ENCODE data around the gene MARS1.

MARS1 gene

GRCh38 chr12:57473886-57474285, 14.0 kb upstream of the MARS1 start:
- DNase-seq (ENCODE audit: low read depth, low spot score): no peak
- no peak overlapping the region for H3K9ac ChIP-seq (ENCODE audit: insufficient read length)
- no peaks in the 10 kb centered on the region for H3K36me3 ChIP-seq (ENCODE audit: insufficient read depth, low read length)
- H3K9me3 ChIP-seq (ENCODE audit: low read depth, low read length): no peaks in the 10 kb centered on the region
- no peak overlapping the region for H3K4me3 ChIP-seq
- no peak overlapping the region for H3K27ac ChIP-seq
- TF ChIP-seq POLR2AphosphoS5 (IDR thresholded peaks at IDR 0.05; ENCODE audit: borderline replicate concordance, low read depth, low read length) (no peak), FOXP2 (optimal IDR thresholded peaks at IDR 0.05; ENCODE audit: control extremely low read depth, extremely low read length, insufficient read depth) (no peak), EZH2 (IDR thresholded peaks at IDR 0.05) (no peak)

- Histone ChIP-seq H3K9me3 (ENCODE audit: low read depth, low read length) (no peaks in the 10 kb centered on the region), H3K4me3 (no peak overlapping the region), H3K36me3 (ENCODE audit: insufficient read depth, low read length) (no peaks in the 10 kb centered on the region), H3K9ac (ENCODE audit: insufficient read length) (no peak overlapping the region), H3K27ac (no peak overlapping the region)
- DNase-seq (ENCODE audit: low read depth, low spot score): no peak
- TF ChIP-seq POLR2AphosphoS5 (IDR thresholded peaks at IDR 0.05; ENCODE audit: borderline replicate concordance, low read depth, low read length): no peak
- no peak for TF ChIP-seq EZH2 (IDR thresholded peaks at IDR 0.05)
- no peak for TF ChIP-seq FOXP2 (optimal IDR thresholded peaks at IDR 0.05; ENCODE audit: control extremely low read depth, extremely low read length, insufficient read depth)
Observed at GRCh38 chr12:57474430-57474829, 13.4 kb upstream of the MARS1 start.

- H3K36me3 ChIP-seq (ENCODE audit: insufficient read depth, low read length): no peaks in the 10 kb centered on the region
- H3K27ac ChIP-seq: no peak overlapping the region
- H3K4me3 ChIP-seq: no peak overlapping the region
- H3K9ac ChIP-seq (ENCODE audit: insufficient read length): no peak overlapping the region
- DNase-seq (ENCODE audit: low read depth, low spot score): no peak
- H3K9me3 ChIP-seq (ENCODE audit: low read depth, low read length): no peaks in the 10 kb centered on the region
- TF ChIP-seq EZH2 (IDR thresholded peaks at IDR 0.05): no peak
- no peak for TF ChIP-seq FOXP2 (optimal IDR thresholded peaks at IDR 0.05; ENCODE audit: control extremely low read depth, extremely low read length, insufficient read depth)
- no peak for TF ChIP-seq POLR2AphosphoS5 (IDR thresholded peaks at IDR 0.05; ENCODE audit: borderline replicate concordance, low read depth, low read length)
Observed at GRCh38 chr12:57474862-57475261, 13.0 kb upstream of the MARS1 start.

DNA sequence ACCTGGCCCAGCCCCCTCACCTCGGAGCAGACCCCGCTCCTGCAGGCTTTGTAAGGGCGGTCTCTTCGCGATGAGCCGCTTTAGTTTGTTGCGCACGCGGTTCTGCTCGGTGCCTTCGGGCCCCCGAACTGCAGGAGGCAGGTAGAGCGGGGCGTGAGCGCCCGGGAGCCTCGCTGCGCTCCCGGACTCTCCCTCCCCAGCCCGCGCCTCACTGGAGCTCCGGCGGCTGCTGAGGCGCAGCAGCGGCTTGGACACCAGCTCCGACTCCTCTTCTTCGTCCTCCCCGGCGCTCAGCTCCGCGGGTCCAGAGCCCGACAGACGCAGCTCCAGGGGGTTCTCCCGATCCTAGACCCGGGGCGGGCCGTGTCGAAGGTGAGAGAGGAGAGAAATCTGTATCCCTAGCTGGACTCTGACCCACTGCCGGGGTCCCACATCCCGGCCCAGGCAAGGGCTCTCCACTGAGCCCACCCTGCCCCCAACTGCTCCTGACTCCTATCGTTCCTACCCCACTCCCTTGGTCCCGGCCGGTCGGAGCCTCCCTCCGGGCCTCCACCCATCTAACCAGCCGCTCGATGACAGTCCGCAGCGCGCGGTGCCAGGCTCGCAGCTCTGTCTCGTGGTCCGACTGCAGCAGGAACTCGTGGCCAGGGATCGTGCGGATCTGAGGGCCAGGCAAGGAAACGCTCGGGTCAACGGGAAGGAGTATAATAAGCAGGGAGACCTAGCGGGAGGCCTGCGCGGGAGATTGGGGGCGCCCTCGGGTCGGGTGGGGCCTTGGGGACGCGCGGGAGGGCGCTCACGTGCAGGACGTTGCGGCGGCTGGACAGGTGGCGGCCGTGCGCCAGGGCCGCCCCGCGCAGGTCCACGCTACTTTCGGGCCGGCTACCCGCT, 12.4 kb upstream of the MARS1 start:
- Histone ChIP-seq H3K9me3 (ENCODE audit: low read depth, low read length) (no peaks in the 10 kb centered on the region), H3K36me3 (ENCODE audit: insufficient read depth, low read length) (no peaks in the 10 kb centered on the region), H3K4me3 (no peak overlapping the region), H3K27ac (no peak overlapping the region), H3K9ac (ENCODE audit: insufficient read length) (no peak overlapping the region)
- TF ChIP-seq POLR2AphosphoS5 (IDR thresholded peaks at IDR 0.05; ENCODE audit: borderline replicate concordance, low read depth, low read length): no peak
- no peak for TF ChIP-seq EZH2 (IDR thresholded peaks at IDR 0.05)
- TF ChIP-seq FOXP2 (optimal IDR thresholded peaks at IDR 0.05; ENCODE audit: control extremely low read depth, extremely low read length, insufficient read depth): no peak
- DNase-seq (ENCODE audit: low read depth, low spot score): no peak

DNA sequence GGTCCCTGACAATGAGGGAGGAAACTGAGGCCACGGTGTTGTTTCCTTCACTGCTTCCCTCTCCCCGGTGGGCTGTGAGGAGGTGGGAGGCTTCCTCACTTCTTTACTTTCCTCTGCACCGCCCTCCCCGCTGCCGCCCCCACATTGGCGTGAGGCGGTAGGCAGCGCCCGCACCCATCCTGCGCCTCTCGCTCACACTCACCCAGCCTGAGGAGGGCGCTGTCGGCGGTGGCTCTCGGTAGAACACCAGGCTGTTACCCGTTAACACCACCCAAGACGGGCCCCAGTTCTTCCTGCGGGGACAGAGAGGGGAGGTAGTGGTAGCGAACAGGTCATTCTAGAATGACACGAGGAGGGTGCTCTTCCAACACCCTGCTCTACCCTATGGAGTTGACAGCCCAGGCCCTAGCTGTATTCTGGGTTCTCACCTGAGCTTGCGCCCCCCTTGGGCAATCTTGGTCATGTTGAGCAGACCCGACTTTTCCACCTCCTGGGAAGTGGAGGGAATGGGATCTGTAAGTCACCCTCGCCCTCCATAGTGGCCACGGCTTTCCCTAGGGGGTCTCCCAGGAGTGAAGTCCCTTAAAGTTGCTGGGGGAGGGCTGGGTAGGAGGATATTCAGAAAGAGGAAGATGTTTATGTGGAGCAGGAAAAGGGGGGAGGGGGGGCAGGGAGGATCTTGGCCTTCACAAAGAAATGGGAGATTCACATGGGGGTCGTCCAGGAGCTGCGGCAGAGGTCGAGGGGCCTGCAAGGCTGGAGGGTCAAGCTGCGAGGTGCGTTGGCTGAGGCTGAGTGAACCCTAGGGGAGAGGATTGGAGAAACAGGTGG, 11.5 kb upstream of the MARS1 start:
- Histone ChIP-seq H3K36me3 (ENCODE audit: insufficient read depth, low read length) (no peaks in the 10 kb centered on the region), H3K9ac (ENCODE audit: insufficient read length) (no peak overlapping the region), H3K4me3 (no peak overlapping the region), H3K27ac (no peak overlapping the region), H3K9me3 (ENCODE audit: low read depth, low read length) (no peaks in the 10 kb centered on the region)
- DNase-seq (ENCODE audit: low read depth, low spot score): no peak
- TF ChIP-seq FOXP2 (optimal IDR thresholded peaks at IDR 0.05; ENCODE audit: control extremely low read depth, extremely low read length, insufficient read depth): no peak
- no peak for TF ChIP-seq EZH2 (IDR thresholded peaks at IDR 0.05)
- no peak for TF ChIP-seq POLR2AphosphoS5 (IDR thresholded peaks at IDR 0.05; ENCODE audit: borderline replicate concordance, low read depth, low read length)

DNA sequence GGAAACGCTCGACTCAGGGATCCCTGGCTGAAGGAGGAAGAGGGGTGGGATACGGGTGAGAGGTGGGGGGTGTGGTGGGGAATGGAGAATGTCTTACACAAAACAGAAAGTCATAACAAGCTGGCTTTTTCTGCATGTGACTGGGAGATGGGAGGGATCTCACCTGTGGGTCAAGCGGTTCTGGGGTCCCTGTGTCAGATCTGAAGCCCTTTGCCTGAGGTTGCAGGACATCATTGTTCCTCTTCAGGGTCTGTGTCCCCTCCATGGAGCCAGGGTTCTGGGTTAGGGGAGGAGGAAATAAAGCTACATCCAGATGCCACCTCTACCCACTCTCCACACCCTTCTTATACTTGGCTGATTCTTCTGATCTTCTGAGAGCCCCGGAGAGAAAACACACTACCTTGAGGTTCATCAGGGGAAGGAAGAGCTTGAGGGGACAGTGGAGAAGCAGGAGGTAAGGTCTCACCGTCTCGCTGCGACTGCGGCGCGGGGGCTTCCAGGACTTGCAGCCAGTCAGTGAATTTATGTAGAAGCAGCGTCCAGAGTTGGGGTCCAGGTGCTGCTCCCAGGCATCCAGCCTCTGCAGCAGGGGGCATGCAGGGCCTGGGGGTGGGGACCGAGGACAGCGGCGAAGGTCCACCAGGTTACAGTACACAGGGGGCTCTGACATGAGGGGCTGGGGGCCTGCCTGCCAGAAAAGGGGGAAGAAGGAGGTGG, 10.7 kb upstream of the MARS1 start:
- Histone ChIP-seq H3K4me3 (no peak overlapping the region), H3K36me3 (ENCODE audit: insufficient read depth, low read length) (no peaks in the 10 kb centered on the region), H3K9me3 (ENCODE audit: low read depth, low read length) (no peaks in the 10 kb centered on the region), H3K9ac (ENCODE audit: insufficient read length) (peak overlapping the region; percentile 47), H3K27ac (peak overlapping the region; percentile 34; the same call in 1 of the 2 replicates)
- no peak for TF ChIP-seq FOXP2 (optimal IDR thresholded peaks at IDR 0.05; ENCODE audit: control extremely low read depth, extremely low read length, insufficient read depth)
- no peak for DNase-seq (ENCODE audit: low read depth, low spot score)

DNA sequence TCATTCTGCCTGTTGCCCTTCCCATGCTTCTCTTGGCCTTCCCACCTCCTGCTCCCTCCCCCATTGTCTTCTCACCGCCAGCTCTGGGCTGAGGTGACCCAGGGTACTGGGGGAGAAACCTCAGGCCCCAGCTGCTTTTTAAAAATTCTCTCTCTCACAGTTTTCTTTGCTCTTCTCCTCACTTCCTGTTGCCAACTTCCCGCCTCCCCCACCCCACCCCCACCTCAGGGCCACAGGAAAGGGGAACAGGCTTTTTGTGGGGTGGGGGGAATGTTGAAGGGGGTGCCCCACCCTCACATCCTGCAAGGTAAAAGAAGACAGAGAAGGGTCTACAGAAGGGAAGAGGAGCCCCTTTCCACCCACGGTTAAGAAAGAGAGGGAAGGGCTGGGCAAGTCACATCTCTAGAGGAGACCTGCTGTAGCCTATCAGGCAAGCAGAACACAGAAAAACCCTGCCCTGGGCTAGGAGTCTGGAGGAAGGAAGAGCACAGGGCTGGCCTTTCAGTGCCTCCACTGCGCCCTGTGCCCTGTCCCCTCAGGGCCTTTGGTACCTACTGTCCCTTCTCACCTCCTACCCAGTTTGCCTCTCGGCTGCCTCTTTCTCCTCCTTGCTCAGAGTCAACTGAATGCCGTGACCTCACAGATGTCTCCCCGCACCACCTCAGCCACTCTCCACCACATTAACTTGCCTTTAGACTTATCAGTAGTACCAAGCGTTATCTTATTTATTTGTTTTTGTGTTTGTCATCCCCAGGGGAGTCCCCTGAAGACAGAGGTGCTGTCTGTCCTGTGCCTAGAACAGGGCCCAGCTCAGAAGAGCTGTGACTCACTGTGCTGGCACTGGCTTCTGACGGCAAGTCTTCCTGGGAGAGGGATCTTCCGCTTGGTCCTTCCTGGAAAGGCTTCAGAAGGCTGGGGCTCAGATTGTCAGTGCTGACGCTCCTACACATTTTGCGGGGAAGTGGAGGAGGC, 9.9 kb upstream of the MARS1 start:
- no peaks in the 10 kb centered on the region for H3K36me3 ChIP-seq (ENCODE audit: insufficient read depth, low read length)
- peak overlapping the region; percentile 34; the same call in 1 of the 2 replicates for H3K27ac ChIP-seq
- no peak overlapping the region for H3K4me3 ChIP-seq
- no peak for DNase-seq (ENCODE audit: low read depth, low spot score)
- peak overlapping the region; percentile 47 for H3K9ac ChIP-seq (ENCODE audit: insufficient read length)
- TF ChIP-seq FOXP2 (optimal IDR thresholded peaks at IDR 0.05; ENCODE audit: control extremely low read depth, extremely low read length, insufficient read depth) (no peak), EZH2 (IDR thresholded peaks at IDR 0.05) (no peak), POLR2AphosphoS5 (IDR thresholded peaks at IDR 0.05; ENCODE audit: borderline replicate concordance, low read depth, low read length) (no peak)
- H3K9me3 ChIP-seq (ENCODE audit: low read depth, low read length): no peaks in the 10 kb centered on the region

All from SK-N-MC (cell line).